HepG2 (cell line): ENCODE data around the gene OTOG. TPM values are rescaled to one million over a fixed set of nuclear protein-coding genes. Genes with fewer than 3 reads are reported as not detected.

ENCODE experiments used
- ATAC-seq: fragments of 200-7000 bp; cut with Tn5 transposase; 3 replicates; pipeline ENCODE4 v1.9.1; 2020; ENCODE audit warnings: mild to moderate bottlenecking, moderate library complexity
- BruUV-seq: library from RNA; stranded (reverse); fragments of 400-500 nt; replicated peaks from 2 replicates; lab custom pipeline; 2021; lab: Mats Ljungman, UMichigan
- CTCF ChIA-PET: fragments of 300-600 bp; formaldehyde crosslinking; extraction: SDS; loops from one replicate; lab custom pipeline; 2021; ENCODE audit warnings: low total read pairs, inconsistent platforms, low intra/inter-chr PET ratio; lab: Yijun Ruan, JAX
- POLR2A ChIA-PET: fragments of 350-600 bp; sonication (Branson Sonifier 250); formaldehyde crosslinking; loops from one replicate; lab custom pipeline; 2020; ENCODE audit warnings: antibody characterized with exemption, inconsistent platforms; lab: Yijun Ruan, JAX
- DNase-seq: peaks from one replicate; pipeline ENCODE4 v3.0.0-alpha.2; 2015; ENCODE audit warnings: low spot score
- FAIRE-seq: peaks from 3 replicates; lab custom pipeline; 2011; peaks lifted over from hg19 to GRCh38; lab: Jason Lieb, UNC
- H2AFZ ChIP-seq: one replicate; pipeline ENCODE4 v1.6.1; 2011; ENCODE audit warnings: low read length, inconsistent platforms
- H3K27ac ChIP-seq: fragments of 300-600 bp; 3 replicates; pipeline ENCODE4 v1.8.0; 2011; ENCODE audit warnings: mixed run types, mild to moderate bottlenecking, mixed read lengths, low read length, inconsistent platforms; ENCODE audit not compliant: insufficient read depth; ENCODE audit errors: extremely low read length
- H3K27me3 ChIP-seq, 2 experiments: fragments of 200-600 bp in 1 of 2; 2 replicates in 1 of 2; 3 replicates in 1 of 2; pipeline versions ENCODE4 v1.6.0 to v1.8.0; 2011; ENCODE audit warnings: low read length in 2 of 2, mild to moderate bottlenecking in 2 of 2, moderate library complexity in 2 of 2, inconsistent platforms in 1 of 2; ENCODE audit not compliant: insufficient read depth in 2 of 2, control insufficient read depth in 1 of 2
- H3K36me3 ChIP-seq, 2 experiments: fragments of 200-600 bp in 1 of 2; replicated peaks in 1 of 2; 2 replicates in 1 of 2; 3 replicates in 1 of 2; pipeline versions ENCODE4 v1.5.1 to v1.8.0; 2011; ENCODE audit warnings: low read length in 2 of 2, inconsistent platforms in 1 of 2; ENCODE audit not compliant: insufficient read depth in 2 of 2, control insufficient read depth in 1 of 2
- H3K4me1 ChIP-seq: 2 replicates; pipeline ENCODE4 v1.5.1; 2012; ENCODE audit warnings: low read length, inconsistent platforms; ENCODE audit not compliant: insufficient read depth
- H3K4me2 ChIP-seq: 2 replicates; pipeline ENCODE4 v1.6.0; 2011; ENCODE audit warnings: low read depth, low read length, inconsistent platforms
- H3K4me3 ChIP-seq, 3 experiments: fragments of 200-600 bp in 1 of 3; sonication (generic), shearing (Covaris generic) in 1 of 3; replicated peaks in 1 of 3; 2 replicates each; pipeline ENCODE4 v1.5.1; 2011 to 2016; ENCODE audit warnings: low read length in 3 of 3, inconsistent platforms in 2 of 3, low read depth in 2 of 3, mild to moderate bottlenecking in 2 of 3, control low read depth in 1 of 3, mixed read lengths in 1 of 3; ENCODE audit not compliant: insufficient read depth in 1 of 3
- H3K79me2 ChIP-seq: one replicate; pipeline ENCODE4 v1.6.1; 2011; ENCODE audit warnings: low read length, inconsistent platforms; ENCODE audit not compliant: insufficient read depth
- H3K9ac ChIP-seq: 2 replicates; pipeline ENCODE4 v1.6.0; 2011; ENCODE audit warnings: mild to moderate bottlenecking, low read depth, low read length, inconsistent platforms; ENCODE audit not compliant: insufficient read depth
- H3K9me3 ChIP-seq: 2 replicates; pipeline ENCODE4 v1.5.1; 2012; ENCODE audit warnings: mild to moderate bottlenecking, low read length
- H4K20me1 ChIP-seq: 2 replicates; pipeline ENCODE4 v1.6.0; 2011; ENCODE audit warnings: inconsistent platforms, mild to moderate bottlenecking, low read length, moderate library complexity; ENCODE audit not compliant: insufficient read depth
- ATF3 ChIP-seq: sonication (generic); formaldehyde crosslinking; IDR thresholded peaks from 2 replicates; pipeline ENCODE4 v1.4.0; 2020; ENCODE audit warnings: missing genetic modification reagents
- HDAC6 ChIP-seq: fragments of 200-600 bp; sonication (generic); IDR thresholded peaks from 2 replicates; pipeline ENCODE4 v1.7.0; 2017; ENCODE audit warnings: mild to moderate bottlenecking, antibody characterized with exemption, low read length, low read depth
- KLF6 ChIP-seq: IDR thresholded peaks from 2 replicates; pipeline ENCODE4 v1.8.0; 2016; ENCODE audit warnings: missing biosample characterization, missing genetic modification reagents
- MZF1 ChIP-seq: sonication (generic); formaldehyde crosslinking; IDR thresholded peaks from 2 replicates; pipeline ENCODE4 v1.8.1; 2023; ENCODE audit warnings: mild to moderate bottlenecking, missing genetic modification reagents, borderline replicate concordance
- NFKB2 ChIP-seq: sonication (generic); formaldehyde crosslinking; IDR thresholded peaks from 2 replicates; pipeline ENCODE4 v1.4.0; 2020; ENCODE audit warnings: missing genetic modification reagents, borderline replicate concordance
- NFRKB ChIP-seq: fragments of 450-650 bp; IDR thresholded peaks from 2 replicates; pipeline ENCODE4 v1.6.1; 2017
- PAWR ChIP-seq: sonication (generic); formaldehyde crosslinking; IDR thresholded peaks from 2 replicates; pipeline ENCODE4 v1.4.0; 2020; ENCODE audit warnings: missing genetic modification reagents, mild to moderate bottlenecking, borderline replicate concordance
- PRDM4 ChIP-seq: sonication (generic); formaldehyde crosslinking; IDR thresholded peaks from 2 replicates; pipeline ENCODE4 v1.9.0; 2021; ENCODE audit warnings: missing genetic modification reagents, borderline replicate concordance
- TFDP2 ChIP-seq: sonication (generic); formaldehyde crosslinking; IDR thresholded peaks from 2 replicates; pipeline ENCODE4 v1.4.0; 2020; ENCODE audit warnings: missing genetic modification reagents
- ZBTB39 ChIP-seq: sonication (generic); formaldehyde crosslinking; IDR thresholded peaks from 2 replicates; pipeline ENCODE4 v1.5.0; 2020; ENCODE audit warnings: missing genetic modification reagents
- ZNF292 ChIP-seq: sonication (generic); formaldehyde crosslinking; IDR thresholded peaks from 2 replicates; pipeline ENCODE4 v1.8.1; 2022; ENCODE audit warnings: mild to moderate bottlenecking, low read depth, missing genetic modification reagents, borderline replicate concordance
- ZNF326 ChIP-seq: sonication (generic); formaldehyde crosslinking; IDR thresholded peaks from 2 replicates; pipeline ENCODE4 v1.4.0; 2020; ENCODE audit warnings: missing genetic modification reagents, borderline replicate concordance
- in situ Hi-C: cut with HindIII; loops from 2 replicates; pipeline ENCODE4 v1.10.0; 2017; ENCODE audit warnings: low pct_unique_long_range_greater_than_20kb; ENCODE audit not compliant: extremely low pct_ligation_motif_present
- intact Hi-C: fragments of 100-400 bp; cut with micrococcal nuclease; formaldehyde crosslinking; loops from one replicate; pipeline ENCODE4 v1.10.0; 2022; ENCODE audit not compliant: unreplicated experiment
- polyA plus RNA-seq, 8 experiments: library from polyadenylated mRNA; depleted of rRNA in 3 of 8; stranded (reverse) in 7 of 8; unstranded in 1 of 8; fragments of >200 nt; fragmentation: Illumina TruSeq in 4 of 8; extraction: Trizol in 4 of 8; gene quantifications; 2 replicates each; pipeline versions ENCODE4 v1.2.1 to v1.2.3, GENCODE V29; 2011 to 2016; ENCODE audit warnings: low read depth in 4 of 8, missing spikeins in 1 of 8, mixed read lengths in 1 of 8; ENCODE audit not compliant: insufficient read depth in 1 of 8
- total RNA-seq, 5 experiments: library from RNA; depleted of rRNA; stranded (reverse); fragments of >200 nt; fragmentation: Illumina TruSeq; extraction: Trizol; gene quantifications; 2 replicates each; pipeline ENCODE4 v1.2.3, GENCODE V29; 2016; ENCODE audit warnings: low read depth in 1 of 5

Gene OTOG
- total and polyA plus RNA-seq, 2 of the 13 experiments (the other 11 are each of a cell fraction or from before 2014, with no cell fraction given): not detected

- TF ChIP-seq ZBTB39 (CRISPR knock-in tag) (no peak), ZNF292 (CRISPR knock-in tag) (no peak), ATF3 (CRISPR knock-in tag) (no peak), MZF1 (CRISPR knock-in tag) (no peak), NFRKB (no peak), TFDP2 (no peak), NFKB2 (CRISPR knock-in tag) (no peak)
These were observed 108.6 kb downstream of the OTOG start (continued) for GRCh38 chr11:17655682-17656081.

GRCh38 chr11:17658211-17658610, 111.2 kb downstream of the OTOG start:
- peaks cover 0 to 6% of the 10 kb centered on the region in 2 experiments; a peak in 1 of 5 replicates for H3K27me3 ChIP-seq
- no peak for FAIRE-seq
- CTCF ChIA-PET: no interaction called here

More at GRCh38 chr11:17658211-17658610, 111.2 kb downstream of the OTOG start:
- intact Hi-C loops (no loop called here), in situ Hi-C loops (no loop called here)
- BruUV-seq: no TSS peak
- ATAC-seq: no peak
- no peak overlapping the region for H3K4me2 ChIP-seq
- no peaks in the 10 kb centered on the region for H3K9me3 ChIP-seq
- TF ChIP-seq HDAC6: no peak
- no peak for TF ChIP-seq ZNF326 (CRISPR knock-in tag)
- no peak for TF ChIP-seq PAWR (CRISPR knock-in tag)
- no peak for TF ChIP-seq PRDM4 (CRISPR knock-in tag)
- no peak for TF ChIP-seq KLF6 (CRISPR knock-in tag)
- no peak overlapping the region for H3K9ac ChIP-seq
- no peak overlapping the region for H3K4me3 ChIP-seq
- no peak overlapping the region for H2AFZ ChIP-seq
- no peaks in the 10 kb centered on the region for H3K4me1 ChIP-seq
- H4K20me1 ChIP-seq: no peaks in the 10 kb centered on the region
- H3K79me2 ChIP-seq: no peaks in the 10 kb centered on the region
- POLR2A ChIA-PET: no interaction called here
- H3K36me3 ChIP-seq: no peaks in the 10 kb centered on the region
- no peak overlapping the region for H3K27ac ChIP-seq
- DNase-seq: no peak
